ENCODE data around the gene DEFB116.
"Not testable (repeated sequence)": the region's sequence is repeated elsewhere in the genome, so short reads cannot be mapped to it uniquely, and the experiment has no call there.

DEFB116 gene

GRCh38 chr20:31308535-31309162 lies at the start of gene DEFB116:
DEFB116 (minus strand) TSS chr20:31308585; CDS start chr20:31308585, 0 bp downstream.
- no peak for DNase-seq

- DNase-seq, result no peak
Measured at GRCh38 chr20:31355981-31356380, 47.6 kb upstream of the DEFB116 start.

- no peak for DNase-seq
Measured at GRCh38 chr20:31341470-31341869, 33.1 kb upstream of the DEFB116 start.

- no peak for DNase-seq
Measured at GRCh38 chr20:31330893-31331292, 22.5 kb upstream of the DEFB116 start.

GRCh38 chr20:31322504-31322903 lies 14.1 kb upstream of the DEFB116 start:
- DNase-seq, result no peak

- not testable (repeated sequence) for DNase-seq
Measured at GRCh38 chr20:31284964-31285363, 23.4 kb downstream of the DEFB116 start.

GRCh38 chr20:31278178-31278577 lies 30.2 kb downstream of the DEFB116 start:
- DNase-seq, result no peak

- no peak for DNase-seq
Measured at GRCh38 chr20:31274441-31274840, 33.9 kb downstream of the DEFB116 start.

- DNase-seq, result no peak
Measured at GRCh38 chr20:31260326-31260932, 48.0 kb downstream of the DEFB116 start.

GRCh38 chr20:31257364-31257763 lies 51.0 kb downstream of the DEFB116 start, which contains the start of gene DEFB115:
DEFB115 (plus strand) TSS chr20:31257664; CDS start chr20:31257664, 0 bp downstream.
- no peak for DNase-seq

GRCh38 chr20:31256959-31257358 lies 51.4 kb downstream of the DEFB116 start:
- DNase-seq, result no peak
